GM21825 (cell line): ENCODE results near the gene FAM184B.

Experiments used
- ATAC-seq: cut with Tn5 transposase; IDR thresholded peaks from one replicate; pipeline ENCODE4 v1.9.1; 2021; ENCODE audit warnings: mild to moderate bottlenecking, moderate library complexity; ENCODE audit not compliant: unreplicated experiment

FAM184B gene

GRCh38 chr4:17781300-17782287 is at the start of gene FAM184B:
Gene FAM184B (minus strand): TSS chr4:17781621. CDS start chr4:17781299, 322 bp downstream.
- no peak for ATAC-seq

- ATAC-seq: no peak
Observed at GRCh38 chr4:17823871-17824669, 42.6 kb upstream of the FAM184B start.

- peak; percentile 71 for ATAC-seq
Observed at GRCh38 chr4:17817027-17817426, 35.6 kb upstream of the FAM184B start.

DNA sequence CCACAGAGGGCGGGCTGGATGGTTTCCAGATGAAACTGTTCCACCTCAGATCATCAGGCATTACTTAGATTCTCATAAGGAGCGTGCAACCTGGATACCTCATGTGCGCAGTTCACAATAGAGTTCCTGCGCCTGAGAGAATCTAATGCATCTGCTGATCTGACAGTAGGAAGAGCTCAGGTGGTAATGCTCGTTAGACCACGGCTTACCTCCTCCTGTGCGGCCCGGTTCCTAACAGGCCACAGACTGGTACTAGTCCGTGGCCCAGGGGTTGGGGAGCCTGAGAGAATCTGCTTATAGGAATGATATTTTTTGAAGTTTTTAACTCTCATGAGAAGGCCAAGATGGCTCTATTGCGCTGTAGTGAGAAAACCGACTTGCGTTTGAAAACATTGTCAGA is 34.7 kb upstream of the FAM184B start:
- no peak for ATAC-seq

GRCh38 chr4:17814140-17814539 is 32.7 kb upstream of the FAM184B start:
- ATAC-seq: no peak

DNA sequence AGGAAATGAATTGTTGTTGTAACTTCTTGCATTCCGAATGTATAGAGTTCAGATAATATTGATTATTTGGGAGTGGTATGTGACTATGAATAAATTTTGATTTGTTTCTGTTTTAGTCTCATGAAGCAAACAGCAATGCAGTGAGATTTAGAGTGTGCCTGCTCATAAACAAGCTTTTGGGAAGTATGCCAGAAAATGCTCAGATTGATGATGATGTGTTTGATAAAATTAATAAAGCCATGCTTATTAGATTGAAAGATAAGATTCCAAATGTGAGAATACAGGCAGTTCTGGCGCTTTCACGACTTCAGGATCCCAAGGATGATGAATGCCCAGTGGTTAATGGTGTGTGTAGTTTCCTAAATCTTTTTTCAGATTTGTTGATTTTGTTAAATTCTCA is 31.4 kb upstream of the FAM184B start:
- no peak for ATAC-seq

DNA sequence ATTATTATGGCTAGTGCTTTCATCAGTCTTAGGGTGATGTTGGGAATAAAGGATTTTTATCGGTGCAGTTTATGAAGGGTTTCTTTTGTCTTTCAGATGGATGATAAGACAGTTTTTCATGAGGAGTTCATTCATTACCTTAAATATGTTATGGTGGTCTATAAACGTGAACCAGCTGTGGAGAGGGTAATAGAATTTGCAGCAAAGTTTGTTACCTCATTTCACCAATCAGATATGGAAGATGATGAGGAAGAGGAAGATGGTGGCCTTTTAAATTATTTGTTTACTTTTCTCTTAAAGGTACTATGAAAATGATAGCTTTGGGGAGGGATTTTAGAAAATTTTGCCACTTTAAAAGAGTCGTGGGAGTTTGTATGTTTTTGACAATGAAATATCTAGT is 30.7 kb upstream of the FAM184B start:
- no peak for ATAC-seq

DNA sequence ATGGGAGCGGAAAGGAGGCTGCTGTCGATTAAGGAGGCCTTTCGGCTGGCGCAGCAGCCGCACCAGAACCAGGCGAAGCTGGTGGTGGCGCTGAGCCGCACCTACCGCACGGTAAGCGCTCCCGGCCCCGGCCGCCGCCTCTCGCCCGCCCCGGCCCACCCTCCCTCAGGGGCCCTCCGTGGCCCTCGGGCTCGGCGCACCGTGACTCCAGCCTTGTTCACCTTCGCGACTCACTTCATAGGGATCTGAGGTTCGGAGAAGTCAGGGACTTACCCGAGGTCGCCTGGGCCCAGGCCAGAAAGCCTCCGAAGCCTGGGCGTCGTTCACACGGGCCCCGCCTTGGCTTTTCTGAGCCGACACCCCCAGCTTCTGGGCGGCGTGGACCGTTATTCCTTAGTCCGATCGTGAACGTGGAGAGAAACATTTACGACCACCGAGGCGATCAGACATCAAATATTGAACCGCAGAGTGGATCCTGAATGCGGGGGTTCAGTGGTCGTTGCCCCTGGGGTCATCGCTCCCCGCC is 29.7 kb upstream of the FAM184B start:
- ATAC-seq: peak; percentile 29

DNA sequence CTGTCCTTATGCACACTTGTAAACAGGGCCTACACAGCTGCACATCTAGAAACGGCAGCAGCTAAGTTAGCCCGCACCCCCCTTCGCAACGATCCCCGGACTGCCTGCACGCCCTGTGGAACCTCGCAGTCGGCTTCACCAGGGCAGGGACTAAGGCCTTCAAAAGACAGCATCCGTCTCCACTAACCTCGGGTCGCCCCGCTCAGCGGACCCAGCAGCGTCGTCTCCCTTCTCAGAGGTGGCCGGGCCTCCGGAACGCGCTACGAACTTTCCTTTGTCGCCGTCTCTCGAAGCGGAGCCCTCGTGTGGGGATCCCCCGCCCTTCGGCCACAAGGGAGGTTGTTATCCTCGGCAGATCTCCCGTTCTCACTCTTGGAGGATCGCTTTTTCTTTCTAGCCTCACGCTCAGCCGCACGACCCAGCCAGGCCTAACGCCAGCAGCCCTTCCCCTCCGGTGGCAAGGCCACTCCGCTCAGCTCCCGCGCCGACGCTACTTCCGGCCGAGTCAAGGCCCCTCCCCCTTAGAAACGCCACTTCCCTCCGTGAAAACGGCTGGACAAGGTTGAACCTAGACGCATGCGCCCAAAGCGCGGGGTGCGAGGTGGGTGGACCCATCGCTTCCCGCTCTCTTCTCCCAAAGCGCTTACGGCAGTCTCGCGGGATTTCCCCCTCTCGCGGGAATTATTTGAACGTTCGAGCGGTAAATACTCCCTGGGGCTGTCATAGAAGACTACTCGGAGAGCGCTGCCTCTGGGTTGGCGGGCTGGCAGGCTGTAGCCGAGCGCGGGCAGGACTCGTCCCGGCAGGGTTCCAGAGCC is 29.0 kb upstream of the FAM184B start, which contains the start of the genes DCAF16 and NCAPG:
Gene DCAF16 (minus strand): TSS at position 498 of the 818 bp plus-strand sequence. CDS start 6,616 bp downstream, outside the sequence.
Gene NCAPG (plus strand): TSS at position 720 of the 818 bp plus-strand sequence. CDS start 99 bp downstream, outside the sequence.
- peak; percentile 89 for ATAC-seq

DNA sequence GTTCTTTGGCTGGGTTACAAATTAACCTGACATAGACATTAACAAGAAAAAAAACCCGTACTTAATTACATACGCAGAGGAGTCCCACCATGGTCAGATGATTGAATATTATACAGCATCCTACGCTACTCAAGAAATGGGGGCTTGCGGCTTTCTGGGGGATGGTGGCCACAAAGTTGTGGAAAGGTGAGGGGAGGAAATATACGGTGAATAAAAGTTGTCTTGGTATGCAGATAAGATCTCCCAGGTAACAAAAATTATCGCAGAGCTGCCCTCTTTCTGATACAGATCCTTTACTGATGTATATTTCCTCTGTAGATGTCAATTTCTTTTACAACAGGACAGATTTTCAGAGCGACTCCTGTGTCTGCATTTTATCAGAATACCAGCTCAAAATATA is 28.2 kb upstream of the FAM184B start:
- no peak for ATAC-seq

DNA sequence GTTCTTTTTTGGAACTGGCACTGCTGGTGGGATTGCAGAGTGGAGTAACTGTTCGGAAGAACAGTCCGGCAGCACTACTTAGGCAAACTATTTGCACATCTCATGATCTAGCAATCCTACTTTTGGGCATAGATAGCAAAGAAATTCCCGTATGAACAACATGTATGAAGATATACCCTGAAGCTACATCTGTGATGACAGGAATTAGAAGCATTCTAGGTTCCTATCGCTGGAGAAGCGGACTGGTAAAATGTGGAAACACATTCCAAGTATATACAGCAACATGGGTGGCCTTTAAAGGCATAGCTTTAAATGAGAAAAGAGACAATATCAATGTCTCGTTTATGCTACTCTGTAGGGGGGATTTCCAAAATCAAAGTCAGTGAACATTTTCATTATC is 26.0 kb upstream of the FAM184B start:
- no peak for ATAC-seq

DNA sequence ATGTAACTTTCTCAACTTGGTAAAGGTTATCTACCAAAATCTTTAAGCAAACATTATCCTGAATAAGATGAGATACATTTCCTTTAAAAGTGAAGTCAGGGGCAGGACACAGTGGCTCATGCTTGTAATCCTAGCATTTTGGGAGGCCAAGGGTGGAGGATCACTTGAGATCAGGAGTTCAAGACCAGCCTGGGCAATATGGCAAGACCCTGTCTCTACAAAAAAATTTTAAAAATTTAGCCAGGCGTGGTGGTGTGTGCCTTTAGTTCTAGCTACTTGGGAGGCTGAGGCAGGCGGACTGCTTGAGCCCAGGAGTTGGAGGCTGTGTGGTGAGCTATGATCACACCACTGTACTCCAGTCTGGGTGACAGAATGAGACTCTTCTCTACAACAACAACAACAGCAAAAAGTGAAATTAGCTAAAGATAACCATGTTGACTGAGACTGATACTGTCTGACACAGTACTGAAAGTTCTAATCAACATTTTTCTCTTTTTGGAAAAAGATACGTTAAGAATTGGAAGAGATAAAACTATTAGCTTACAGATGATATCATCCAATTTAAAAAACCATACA is 24.2 kb upstream of the FAM184B start:
- ATAC-seq: no peak

DNA sequence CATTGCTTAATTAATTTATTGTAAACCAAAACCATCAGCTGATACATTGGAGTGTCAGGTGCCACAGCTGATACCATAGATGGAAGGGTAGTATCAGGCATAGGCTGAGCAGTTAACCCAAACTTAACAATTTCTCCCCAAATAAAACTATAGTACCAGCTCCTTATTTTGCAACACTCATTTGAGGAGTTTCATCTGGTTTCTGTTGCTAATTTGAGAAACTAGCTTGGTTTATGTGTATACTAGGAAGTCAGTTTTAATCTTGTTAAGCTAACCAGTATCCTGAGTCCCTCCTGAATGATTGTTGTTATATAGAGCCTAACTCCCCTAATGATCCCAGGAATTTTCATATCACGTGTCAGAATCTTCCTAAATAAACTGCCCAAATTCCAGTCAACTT is 16.4 kb upstream of the FAM184B start:
- no peak for ATAC-seq

GRCh38 chr4:17794730-17795129 is 13.3 kb upstream of the FAM184B start:
- ATAC-seq: no peak

GRCh38 chr4:17788956-17789355 is 7.5 kb upstream of the FAM184B start:
- no peak for ATAC-seq

GRCh38 chr4:17787315-17787714 is 5.9 kb upstream of the FAM184B start:
- no peak for ATAC-seq

DNA sequence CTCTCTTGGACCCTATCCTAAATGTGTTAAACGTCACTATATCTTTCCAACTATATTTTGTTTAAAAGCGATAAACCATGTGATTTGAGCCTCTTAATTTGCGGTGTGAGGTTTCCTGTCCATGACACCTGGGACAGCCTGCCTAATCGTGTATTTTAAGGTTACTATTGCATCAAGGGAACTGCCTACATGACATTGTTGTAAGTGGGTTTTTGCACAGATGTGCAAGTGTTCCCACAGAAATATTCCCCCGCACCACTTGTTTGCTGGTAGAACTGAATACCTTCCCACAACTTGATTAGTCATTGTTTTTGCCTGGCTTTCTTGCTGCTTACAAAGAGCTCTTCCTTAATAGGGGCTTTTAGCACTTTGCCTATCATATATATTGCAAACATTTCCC is 5.1 kb upstream of the FAM184B start:
- ATAC-seq: no peak

DNA sequence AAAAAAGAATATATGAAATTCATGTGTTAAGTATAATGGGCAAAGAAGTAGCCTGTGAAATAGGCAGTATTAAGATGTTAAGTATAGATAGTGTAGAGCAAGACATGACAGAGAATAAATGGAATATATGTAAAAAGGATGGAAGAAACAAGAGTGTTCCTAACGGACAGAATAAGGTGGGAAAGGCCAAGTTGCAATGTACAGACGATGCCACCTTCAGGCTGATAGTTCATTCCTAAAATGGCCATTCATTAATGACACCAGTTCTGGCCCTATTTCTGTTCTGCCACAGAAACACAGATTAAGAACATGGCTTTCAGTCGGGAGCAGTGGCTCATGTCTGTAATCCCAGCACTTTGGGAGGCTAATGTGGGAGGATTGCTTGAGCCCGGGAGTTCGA is 4.4 kb upstream of the FAM184B start:
- no peak for ATAC-seq

GRCh38 chr4:17780501-17781299 is 721 bp downstream of the FAM184B start:
- ATAC-seq: no peak
